NOMO-1 treated with dmso at 0.1 percent for 144 hours (cell line): ENCODE results near the gene BPGM.
"Not testable (repeated sequence)": the region's sequence is repeated elsewhere in the genome, so short reads cannot be mapped to it uniquely, and the experiment has no call there.

Source experiments
- DNase-seq: peaks from one replicate; lab custom pipeline; 2025; ENCODE audit not compliant: unreplicated experiment; lab: John Stamatoyannopoulos, UW

BPGM gene

GRCh38 chr7:134630893-134631292, 15.8 kb upstream of the BPGM start:
- no peak for DNase-seq

- no peak for DNase-seq
Measured at GRCh38 chr7:134632052-134632451, 14.6 kb upstream of the BPGM start.

DNA sequence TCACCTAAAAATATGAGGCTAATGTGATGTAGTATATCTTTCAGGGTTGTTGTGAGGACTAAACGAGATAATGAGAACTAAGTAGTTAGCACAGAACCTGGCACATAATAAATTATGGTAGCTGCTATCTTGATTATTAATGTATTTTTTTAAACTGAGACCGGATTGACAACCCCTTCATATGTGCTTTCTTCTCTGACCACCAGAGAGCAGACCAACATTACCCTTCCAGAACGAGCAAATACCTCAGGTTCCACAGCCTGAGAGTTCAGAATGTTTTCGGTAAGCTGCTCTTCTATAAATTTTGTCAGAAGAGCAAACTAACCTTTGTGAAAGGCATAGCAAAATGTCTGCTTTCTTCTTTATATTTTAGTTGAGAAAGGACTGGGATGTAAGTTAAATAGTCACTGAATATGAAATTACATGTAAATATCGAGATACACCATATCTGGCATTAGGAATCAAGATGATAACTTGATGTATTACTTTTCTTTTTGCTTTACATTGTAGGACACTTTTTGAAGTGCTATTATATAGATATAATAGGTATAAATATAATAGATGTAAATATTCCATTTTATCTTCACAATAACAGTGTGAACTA, 13.6 kb upstream of the BPGM start:
- no peak for DNase-seq

GRCh38 chr7:134636008-134636449, 10.6 kb upstream of the BPGM start:
- no peak for DNase-seq

- no peak for DNase-seq
Measured at GRCh38 chr7:134637441-134637840, 9.2 kb upstream of the BPGM start.

GRCh38 chr7:134637934-134638719, 8.5 kb upstream of the BPGM start:
- no peak for DNase-seq

DNA sequence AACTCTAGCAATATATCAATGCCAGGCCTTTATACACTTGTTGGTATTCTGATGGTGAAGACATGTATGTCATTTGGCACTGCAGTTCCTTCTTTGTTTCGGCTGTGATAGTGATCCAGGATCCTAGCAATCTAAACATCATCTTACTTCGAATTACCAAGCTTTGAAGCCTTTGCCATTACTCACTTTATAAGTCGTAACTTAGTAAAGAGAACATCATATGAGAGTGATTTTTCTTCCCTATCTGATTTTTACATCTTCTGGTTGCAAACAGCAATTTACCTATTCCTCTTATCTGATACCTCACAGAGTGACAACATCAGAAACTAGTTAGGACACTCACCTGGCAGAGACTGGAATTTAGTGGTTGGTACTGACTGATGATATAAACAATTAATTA, 7.6 kb upstream of the BPGM start:
- DNase-seq, result no peak

DNA sequence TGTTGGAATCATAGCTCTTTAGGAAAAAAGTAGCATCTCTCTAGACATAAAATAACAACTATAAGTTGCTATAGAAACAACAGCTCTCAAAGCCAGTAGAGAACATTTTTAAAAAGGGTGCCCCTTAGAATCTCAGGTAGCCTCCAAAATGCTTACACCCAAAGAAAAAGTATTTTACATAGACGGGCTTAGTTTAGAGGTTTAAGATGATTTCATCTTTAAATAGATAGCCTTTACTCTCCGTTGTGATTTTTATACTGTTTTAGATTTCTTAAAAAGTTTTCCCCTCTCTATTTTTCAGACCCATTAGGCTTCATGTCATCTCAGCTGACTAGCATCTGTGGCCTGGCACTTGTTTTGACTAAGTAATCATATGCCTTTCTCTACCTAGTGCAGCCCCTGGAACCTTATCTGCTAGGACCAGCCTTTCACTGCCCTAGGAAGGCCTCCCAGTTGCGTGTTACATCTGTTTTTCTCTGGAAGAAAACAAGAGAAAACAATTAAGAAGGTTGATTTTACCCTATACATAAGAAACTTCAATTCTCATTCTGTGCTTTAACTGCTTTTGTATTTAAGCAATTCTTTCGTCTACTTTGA, 6.9 kb upstream of the BPGM start:
- DNase-seq, result no peak

GRCh38 chr7:134640842-134641715, 5.6 kb upstream of the BPGM start:
- DNase-seq, result no peak

DNA sequence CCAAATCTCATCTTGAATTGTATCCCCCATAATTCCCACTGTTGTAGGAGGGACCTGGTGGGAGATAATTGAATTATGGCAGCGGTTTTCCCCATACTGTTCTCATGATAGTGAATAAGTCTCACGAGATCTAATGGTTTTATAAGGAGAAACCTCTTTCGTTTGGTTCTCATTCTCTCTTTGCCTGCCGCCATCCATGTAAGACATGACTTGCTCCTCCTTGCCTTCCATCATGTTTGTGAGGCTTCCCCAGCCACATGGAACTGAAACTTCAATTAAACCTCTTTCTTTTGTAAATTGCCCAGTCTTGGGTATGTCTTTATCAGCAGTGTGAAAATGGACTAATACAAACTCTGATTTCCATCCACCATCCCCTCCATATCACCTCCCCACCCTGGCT, 4.7 kb upstream of the BPGM start:
- not testable (repeated sequence) for DNase-seq

GRCh38 chr7:134643131-134643530, 3.5 kb upstream of the BPGM start:
- no peak for DNase-seq

DNA sequence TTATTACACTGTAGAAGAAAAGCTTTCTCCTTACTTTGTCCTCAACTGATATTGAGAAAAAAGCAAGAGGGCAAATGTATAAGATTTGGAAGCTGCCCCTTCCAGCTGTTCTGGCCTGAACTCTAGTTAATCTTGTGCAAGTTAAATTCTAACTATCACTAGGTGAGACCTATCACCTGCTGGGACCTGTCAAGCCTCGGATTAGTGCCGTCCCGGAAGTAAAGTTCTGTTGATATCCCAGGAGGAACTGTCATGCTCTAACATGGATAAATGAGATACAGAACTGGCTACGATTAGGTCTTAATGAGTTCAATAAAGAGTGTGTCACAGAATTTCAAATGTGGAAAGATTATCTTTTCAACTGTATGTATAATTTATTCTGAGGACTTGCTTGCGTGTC, 1.2 kb upstream of the BPGM start:
- DNase-seq, result no peak

GRCh38 chr7:134645935-134646334, 718 bp upstream of the BPGM start:
- DNase-seq, result no peak

- DNase-seq, result no peak
Measured at GRCh38 chr7:134648456-134648855, 1.8 kb downstream of the BPGM start.

GRCh38 chr7:134649226-134649775, 2.6 kb downstream of the BPGM start:
- DNase-seq, result no peak

GRCh38 chr7:134651991-134652390, 5.3 kb downstream of the BPGM start:
- no peak for DNase-seq

DNA sequence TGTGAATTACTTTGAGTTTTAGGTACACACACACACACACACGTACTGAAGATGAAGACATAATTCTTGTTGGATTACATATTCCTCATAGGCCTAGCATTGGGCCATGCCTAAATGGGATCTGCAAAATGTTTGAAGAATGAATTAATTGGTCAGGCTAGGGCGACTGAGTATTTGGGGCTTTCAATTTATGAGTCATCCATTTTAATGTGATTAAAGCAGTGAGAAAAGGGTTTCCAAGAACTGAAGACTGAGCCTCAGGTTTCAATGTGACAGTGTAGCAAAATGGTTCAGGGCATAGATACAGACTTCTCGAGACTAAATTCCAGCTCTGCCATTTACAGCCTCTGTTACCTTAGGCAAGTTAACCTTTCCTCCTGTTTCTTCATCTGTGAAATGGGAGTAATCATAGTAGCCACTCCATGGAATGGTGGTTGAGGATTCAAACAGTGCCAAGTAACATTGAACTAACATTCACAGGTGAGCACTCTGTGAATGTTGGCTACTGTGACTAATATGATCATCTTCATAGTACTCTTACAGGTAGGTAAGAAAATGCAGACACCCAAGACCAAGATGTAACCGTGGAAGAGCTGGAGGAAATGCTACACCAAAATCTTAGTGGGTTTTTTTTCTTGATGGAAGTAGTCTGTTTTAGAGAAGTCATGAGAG, 7.6 kb downstream of the BPGM start:
- no peak for DNase-seq

GRCh38 chr7:134657526-134657925, 10.9 kb downstream of the BPGM start:
- DNase-seq, result no peak

GRCh38 chr7:134660242-134660785, 13.7 kb downstream of the BPGM start:
- no peak for DNase-seq

- DNase-seq, result no peak
Measured at GRCh38 chr7:134660961-134661376, 14.3 kb downstream of the BPGM start.
